Measurements from ENCODE around the gene DFFB. TPM values are rescaled to one million over a fixed set of nuclear protein-coding genes. Genes with fewer than 3 reads are reported as not detected.
A peak's percentile ranks its signal among the peaks of the same experiment; 100 is the strongest.

Gene DFFB
- total and polyA plus RNA-seq, 2 donors (not counting 3 experiments of a cell fraction or from before 2014, with no cell fraction given) = 11.7 to 11.8 TPM

DNA sequence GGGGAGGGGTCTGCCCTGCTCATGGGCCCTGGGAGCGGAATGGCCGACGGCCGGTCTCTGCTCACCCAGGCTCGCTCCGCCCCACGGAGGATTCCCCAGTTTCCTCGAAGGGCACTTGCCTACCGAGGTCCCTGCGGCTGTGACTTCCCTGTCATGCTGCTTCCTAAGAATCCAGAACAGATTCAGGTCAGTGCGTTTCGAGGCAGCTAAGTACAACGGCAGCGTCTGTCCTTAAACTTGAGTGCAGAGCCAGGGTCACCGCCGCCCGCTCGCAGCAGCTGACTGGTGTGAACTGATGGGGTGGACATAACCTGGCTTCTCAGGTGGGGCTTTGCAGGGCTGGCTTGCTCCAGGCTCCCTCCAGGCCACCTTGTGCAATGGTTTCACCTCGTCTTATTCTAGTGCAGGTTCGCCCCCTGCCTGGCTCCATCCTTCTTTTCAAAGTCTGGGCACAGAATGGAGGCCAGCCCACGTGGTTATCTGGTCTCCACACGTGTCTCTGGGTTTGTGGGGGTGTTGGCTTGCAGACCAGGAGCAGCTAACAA, 50.4 kb downstream of the DFFB start:
- Histone ChIP-seq H4K20me1 (replicated peaks; ENCODE audit: control insufficient read depth, extremely low read depth, insufficient read depth, low read length) (no peaks in the 10 kb centered on the region), H3K9me1 (replicated peaks; ENCODE audit: control insufficient read depth, extremely low read depth, insufficient read depth, low read length) (no peaks in the 10 kb centered on the region), H3K27ac (ENCODE audit: insufficient read depth, low read depth, low read length) (no peak overlapping the region), H3K9me3 (replicated peaks; ENCODE audit: control insufficient read depth, insufficient read depth, low read length) (no peaks in the 10 kb centered on the region), H3K9ac (replicated peaks; ENCODE audit: extremely low read depth, insufficient read depth, low read length) (no peak overlapping the region), H3K27me3 (ENCODE audit: control insufficient read depth in 2 of 2, insufficient read depth in 2 of 2, low read length in 2 of 2) (peaks cover 0 to 1% of the 10 kb centered on the region in 2 experiments), H3K36me3 (ENCODE audit: control insufficient read depth in 2 of 2, extremely low read depth in 1 of 2, insufficient read depth in 2 of 2, low read length in 2 of 2) (no peaks in the 10 kb centered on the region), H3K79me2 (ENCODE audit: control insufficient read depth, insufficient read depth, low read length) (no peaks in the 10 kb centered on the region), H3K4me3 (replicated peaks in 1 of 3; ENCODE audit: insufficient read depth in 1 of 3, low read depth in 1 of 3, low read length in 3 of 3) (no peak overlapping the region), H3K4me2 (ENCODE audit: insufficient read depth, low read length) (no peak overlapping the region), H3K4me1 (ENCODE audit: control insufficient read depth, extremely low read depth, insufficient read depth, low read length) (no peaks in the 10 kb centered on the region), H2AFZ (ENCODE audit: low read depth, low read length) (no peak overlapping the region)
- no TSS peak for BruUV-seq (replicated peaks)
- POLR2A ChIA-PET = no interaction called here
- dilution Hi-C loops (cut with MboI; ENCODE audit: extremely low pct_ligation_motif_present, low sequenced_read_pairs) = no loop called here
- DNase-seq (ENCODE audit: low read depth, low spot score) (no peak), FAIRE-seq (no peak)
- intact Hi-C loops (cut with micrococcal nuclease) = no loop called here
- CTCF ChIA-PET = no interaction called here
- TF ChIP-seq MYC (IDR thresholded peaks at IDR 0.05; ENCODE audit: low read depth, low read length) = no peak
- TF ChIP-seq, protein P1, sequence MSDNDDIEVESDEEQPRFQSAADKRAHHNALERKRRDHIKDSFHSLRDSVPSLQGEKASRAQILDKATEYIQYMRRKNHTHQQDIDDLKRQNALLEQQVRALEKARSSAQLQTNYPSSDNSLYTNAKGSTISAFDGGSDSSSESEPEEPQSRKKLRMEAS (IDR thresholded peaks at IDR 0.05; ENCODE audit: insufficient read depth, insufficient read length) = peak; percentile 9

DNA sequence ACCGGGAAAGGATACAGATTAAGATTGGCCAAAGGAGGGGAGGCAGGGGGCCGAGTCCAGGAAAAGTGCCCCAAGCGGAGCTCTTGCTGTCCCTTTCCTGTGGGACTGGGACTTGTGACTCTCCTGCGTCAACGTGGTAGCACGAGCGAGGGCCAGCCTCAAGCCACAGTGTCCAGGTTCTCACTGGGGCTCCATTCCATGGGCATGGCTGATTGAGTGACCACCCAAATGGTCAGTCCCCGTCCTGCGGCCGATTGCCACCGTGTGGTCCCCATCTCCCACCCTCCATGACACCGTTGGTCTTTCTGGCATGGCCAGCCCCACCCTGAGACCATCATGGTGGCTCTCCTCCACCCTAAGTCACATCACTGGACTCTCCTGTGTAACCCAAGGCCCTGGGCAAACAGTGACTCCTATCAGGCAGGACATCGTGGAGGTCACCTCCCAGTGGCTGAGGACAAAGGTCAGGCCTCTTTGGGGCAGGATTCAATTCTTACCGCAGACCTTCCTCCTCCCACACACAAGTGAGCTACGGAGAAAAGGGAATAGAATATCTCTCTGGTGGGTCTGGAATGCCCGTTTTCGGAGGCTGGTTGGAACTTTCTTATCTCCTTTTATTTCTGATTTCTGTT, 51.7 kb downstream of the DFFB start:
- Histone ChIP-seq H3K27me3 (ENCODE audit: control insufficient read depth in 2 of 2, insufficient read depth in 2 of 2, low read length in 2 of 2) (peaks cover 0 to 1% of the 10 kb centered on the region in 2 experiments), H3K9ac (replicated peaks; ENCODE audit: extremely low read depth, insufficient read depth, low read length) (no peak overlapping the region), H3K4me1 (ENCODE audit: control insufficient read depth, extremely low read depth, insufficient read depth, low read length) (no peaks in the 10 kb centered on the region), H3K9me3 (replicated peaks; ENCODE audit: control insufficient read depth, insufficient read depth, low read length) (no peaks in the 10 kb centered on the region), H2AFZ (ENCODE audit: low read depth, low read length) (no peak overlapping the region), H3K4me2 (ENCODE audit: insufficient read depth, low read length) (no peak overlapping the region), H3K9me1 (replicated peaks; ENCODE audit: control insufficient read depth, extremely low read depth, insufficient read depth, low read length) (no peaks in the 10 kb centered on the region), H3K4me3 (replicated peaks in 1 of 3; ENCODE audit: insufficient read depth in 1 of 3, low read depth in 1 of 3, low read length in 3 of 3) (no peak overlapping the region), H4K20me1 (replicated peaks; ENCODE audit: control insufficient read depth, extremely low read depth, insufficient read depth, low read length) (no peaks in the 10 kb centered on the region), H3K36me3 (ENCODE audit: control insufficient read depth in 2 of 2, extremely low read depth in 1 of 2, insufficient read depth in 2 of 2, low read length in 2 of 2) (no peaks in the 10 kb centered on the region), H3K27ac (ENCODE audit: insufficient read depth, low read depth, low read length) (no peak overlapping the region), H3K79me2 (ENCODE audit: control insufficient read depth, insufficient read depth, low read length) (no peaks in the 10 kb centered on the region)
- FAIRE-seq = no peak
- DNase-seq (ENCODE audit: low read depth, low spot score) = no peak
- dilution Hi-C loops (cut with MboI; ENCODE audit: extremely low pct_ligation_motif_present, low sequenced_read_pairs) = no loop called here
- BruUV-seq (replicated peaks) = no TSS peak
- TF ChIP-seq JUN (IDR thresholded peaks at IDR 0.05; ENCODE audit: borderline replicate concordance, insufficient read depth, insufficient read length, low read depth) = no peak
- TF ChIP-seq POLR2A (IDR thresholded peaks at IDR 0.05; ENCODE audit: low read depth, low read length) = no peak
- TF ChIP-seq GATA2 (IDR thresholded peaks at IDR 0.05; ENCODE audit: insufficient read depth, insufficient read length, low read depth, low read length) = no peak
- TF ChIP-seq MYC (IDR thresholded peaks at IDR 0.05; ENCODE audit: low read depth, low read length) = no peak
- TF ChIP-seq, protein P1 (IDR thresholded peaks at IDR 0.05; ENCODE audit: insufficient read depth, insufficient read length) = no peak
- no peak for TF ChIP-seq POLR2AphosphoS5 (IDR thresholded peaks at IDR 0.05; ENCODE audit: insufficient read depth, low read depth, low read length)
- TF ChIP-seq FOS (IDR thresholded peaks at IDR 0.05; ENCODE audit: borderline replicate concordance, insufficient read depth, low read length) = no peak
- TF ChIP-seq, protein P2, sequence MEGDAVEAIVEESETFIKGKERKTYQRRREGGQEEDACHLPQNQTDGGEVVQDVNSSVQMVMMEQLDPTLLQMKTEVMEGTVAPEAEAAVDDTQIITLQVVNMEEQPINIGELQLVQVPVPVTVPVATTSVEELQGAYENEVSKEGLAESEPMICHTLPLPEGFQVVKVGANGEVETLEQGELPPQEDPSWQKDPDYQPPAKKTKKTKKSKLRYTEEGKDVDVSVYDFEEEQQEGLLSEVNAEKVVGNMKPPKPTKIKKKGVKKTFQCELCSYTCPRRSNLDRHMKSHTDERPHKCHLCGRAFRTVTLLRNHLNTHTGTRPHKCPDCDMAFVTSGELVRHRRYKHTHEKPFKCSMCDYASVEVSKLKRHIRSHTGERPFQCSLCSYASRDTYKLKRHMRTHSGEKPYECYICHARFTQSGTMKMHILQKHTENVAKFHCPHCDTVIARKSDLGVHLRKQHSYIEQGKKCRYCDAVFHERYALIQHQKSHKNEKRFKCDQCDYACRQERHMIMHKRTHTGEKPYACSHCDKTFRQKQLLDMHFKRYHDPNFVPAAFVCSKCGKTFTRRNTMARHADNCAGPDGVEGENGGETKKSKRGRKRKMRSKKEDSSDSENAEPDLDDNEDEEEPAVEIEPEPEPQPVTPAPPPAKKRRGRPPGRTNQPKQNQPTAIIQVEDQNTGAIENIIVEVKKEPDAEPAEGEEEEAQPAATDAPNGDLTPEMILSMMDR (IDR thresholded peaks at IDR 0.05; ENCODE audit: extremely low read depth in 1 of 2, insufficient read depth in 1 of 2, low read depth in 1 of 2, low read length in 2 of 2) = no peak
- no peak for TF ChIP-seq EZH2 (IDR thresholded peaks at IDR 0.05; ENCODE audit: borderline replicate concordance, low read depth, low read length, severe bottlenecking)
- intact Hi-C loops (cut with micrococcal nuclease) = no loop called here
- ChIA-PET POLR2A (no interaction called here), CTCF (no interaction called here)
